ENCODE data around the gene EFHC1.

EFHC1 gene

DNA sequence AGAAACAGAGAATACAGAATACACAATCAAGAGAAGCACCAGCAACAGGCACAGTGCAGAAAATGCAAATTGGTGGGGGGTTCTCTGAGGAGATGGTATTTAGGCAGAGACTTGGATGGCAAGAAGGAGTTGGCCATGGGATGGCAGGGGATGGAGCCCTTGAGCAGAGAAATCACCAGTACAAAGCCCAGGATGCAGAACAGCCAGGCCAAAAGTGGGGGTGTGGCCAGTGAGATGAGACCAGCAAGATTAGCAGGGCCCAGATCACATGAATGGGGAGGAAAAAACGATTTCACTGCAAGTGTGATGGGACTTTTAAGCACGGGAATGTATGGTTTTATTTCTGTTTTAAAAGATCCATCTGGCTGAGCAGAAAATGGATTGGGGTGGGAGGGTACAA lies 93.3 kb downstream of the EFHC1 start:
- no peak overlapping the region for H3K4me3 ChIP-seq (ENCODE audit: low read depth, low read length)
- TF ChIP-seq, protein P1, sequence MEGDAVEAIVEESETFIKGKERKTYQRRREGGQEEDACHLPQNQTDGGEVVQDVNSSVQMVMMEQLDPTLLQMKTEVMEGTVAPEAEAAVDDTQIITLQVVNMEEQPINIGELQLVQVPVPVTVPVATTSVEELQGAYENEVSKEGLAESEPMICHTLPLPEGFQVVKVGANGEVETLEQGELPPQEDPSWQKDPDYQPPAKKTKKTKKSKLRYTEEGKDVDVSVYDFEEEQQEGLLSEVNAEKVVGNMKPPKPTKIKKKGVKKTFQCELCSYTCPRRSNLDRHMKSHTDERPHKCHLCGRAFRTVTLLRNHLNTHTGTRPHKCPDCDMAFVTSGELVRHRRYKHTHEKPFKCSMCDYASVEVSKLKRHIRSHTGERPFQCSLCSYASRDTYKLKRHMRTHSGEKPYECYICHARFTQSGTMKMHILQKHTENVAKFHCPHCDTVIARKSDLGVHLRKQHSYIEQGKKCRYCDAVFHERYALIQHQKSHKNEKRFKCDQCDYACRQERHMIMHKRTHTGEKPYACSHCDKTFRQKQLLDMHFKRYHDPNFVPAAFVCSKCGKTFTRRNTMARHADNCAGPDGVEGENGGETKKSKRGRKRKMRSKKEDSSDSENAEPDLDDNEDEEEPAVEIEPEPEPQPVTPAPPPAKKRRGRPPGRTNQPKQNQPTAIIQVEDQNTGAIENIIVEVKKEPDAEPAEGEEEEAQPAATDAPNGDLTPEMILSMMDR (IDR thresholded peaks at IDR 0.05; ENCODE audit: low read depth, low read length), result no peak
- H3K27me3 ChIP-seq, result no peaks in the 10 kb centered on the region
- peaks cover 18% of the 10 kb centered on the region for H3K4me1 ChIP-seq
- DNase-seq, result peak; percentile 35
- no peaks in the 10 kb centered on the region for H3K9me3 ChIP-seq
- peaks cover 7% of the 10 kb centered on the region for H3K36me3 ChIP-seq

- Histone ChIP-seq H3K4me1 (peaks cover 22% of the 10 kb centered on the region), H3K36me3 (peaks cover 3% of the 10 kb centered on the region), H3K9me3 (no peaks in the 10 kb centered on the region), H3K27me3 (no peaks in the 10 kb centered on the region), H3K4me3 (ENCODE audit: low read depth, low read length) (no peak overlapping the region)
- TF ChIP-seq, protein P1 (IDR thresholded peaks at IDR 0.05; ENCODE audit: low read depth, low read length), result no peak
- no peak for DNase-seq
Measured at GRCh38 chr6:52513896-52514295, 93.8 kb downstream of the EFHC1 start.

DNA sequence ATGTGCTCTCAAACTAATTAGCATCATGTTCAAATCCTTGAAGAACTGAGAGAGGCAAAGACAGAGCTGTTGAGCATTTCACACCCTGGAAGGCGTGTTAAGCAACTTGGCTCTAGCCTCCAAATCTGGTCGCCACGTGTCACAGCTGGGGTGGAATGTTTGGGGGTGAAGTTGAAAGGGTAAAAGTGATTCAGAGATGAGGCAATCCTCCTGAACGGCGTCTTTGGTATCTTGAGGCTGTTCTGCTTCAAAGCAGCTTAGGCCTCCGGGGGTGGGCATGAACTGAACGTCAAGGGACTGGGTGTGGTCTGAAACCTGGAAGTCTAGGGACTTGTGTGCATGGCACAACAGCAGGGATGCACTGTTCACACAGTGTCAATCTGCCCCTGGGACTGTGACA lies 94.4 kb downstream of the EFHC1 start:
- TF ChIP-seq, protein P1 (IDR thresholded peaks at IDR 0.05; ENCODE audit: low read depth, low read length), result no peak
- Histone ChIP-seq H3K27me3 (no peaks in the 10 kb centered on the region), H3K4me1 (peaks cover 24% of the 10 kb centered on the region), H3K36me3 (no peaks in the 10 kb centered on the region; the same call in none of the 2 replicates), H3K4me3 (ENCODE audit: low read depth, low read length) (no peak overlapping the region), H3K9me3 (no peaks in the 10 kb centered on the region)
- DNase-seq, result no peak

GRCh38 chr6:52515219-52515960 lies 95.2 kb downstream of the EFHC1 start:
- Histone ChIP-seq H3K4me1 (peaks cover 24% of the 10 kb centered on the region), H3K27me3 (no peaks in the 10 kb centered on the region), H3K4me3 (ENCODE audit: low read depth, low read length) (no peak overlapping the region), H3K36me3 (no peaks in the 10 kb centered on the region; the same call in none of the 2 replicates), H3K9me3 (no peaks in the 10 kb centered on the region)
- DNase-seq, result no peak
- TF ChIP-seq, protein P1 (IDR thresholded peaks at IDR 0.05; ENCODE audit: low read depth, low read length), result no peak

DNA sequence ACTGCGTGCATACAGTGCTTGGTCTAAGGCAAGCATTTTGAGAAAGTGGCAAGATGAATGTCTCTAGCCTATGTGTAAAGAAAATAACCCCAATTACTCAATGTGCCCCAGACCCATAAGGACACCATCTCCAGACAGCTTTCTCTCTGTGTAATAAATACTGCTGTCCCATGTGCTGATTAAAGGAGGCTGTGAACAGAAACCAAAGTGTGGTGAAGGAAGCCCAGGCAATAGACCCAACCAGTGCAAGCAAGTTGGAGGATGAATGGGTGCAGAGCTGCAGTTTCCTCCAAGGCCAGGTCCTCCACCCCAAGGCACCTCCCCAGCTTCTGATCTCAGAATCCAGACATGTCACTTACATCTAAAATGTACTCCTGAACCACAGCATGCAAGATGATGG lies 96.1 kb downstream of the EFHC1 start:
- TF ChIP-seq, protein P1 (IDR thresholded peaks at IDR 0.05; ENCODE audit: low read depth, low read length), result no peak
- H3K9me3 ChIP-seq, result no peaks in the 10 kb centered on the region
- no peak overlapping the region for H3K4me3 ChIP-seq (ENCODE audit: low read depth, low read length)
- no peaks in the 10 kb centered on the region for H3K27me3 ChIP-seq
- no peak for DNase-seq
- no peaks in the 10 kb centered on the region; the same call in none of the 2 replicates for H3K36me3 ChIP-seq
- peaks cover 24% of the 10 kb centered on the region for H3K4me1 ChIP-seq

DNA sequence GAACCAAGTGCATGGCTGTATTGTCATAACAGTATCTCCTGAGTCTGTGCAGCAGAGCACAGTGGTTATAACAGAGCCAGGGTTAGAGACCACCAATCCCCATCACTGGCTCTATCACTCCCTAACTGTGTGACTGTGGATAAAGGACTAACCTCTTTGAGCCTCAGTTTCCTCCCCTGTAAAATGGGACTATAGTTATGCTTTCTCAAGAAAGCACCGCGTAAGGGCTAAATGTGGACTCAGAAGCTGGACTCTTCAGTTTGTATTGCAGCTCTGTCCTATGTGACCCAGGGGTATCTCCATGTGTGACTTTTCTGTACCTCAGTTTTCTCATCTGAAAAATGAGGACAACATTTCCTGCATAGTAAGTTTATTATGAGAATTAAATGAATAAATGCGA lies 96.8 kb downstream of the EFHC1 start:
- Histone ChIP-seq H3K4me3 (ENCODE audit: low read depth, low read length) (no peak overlapping the region), H3K27me3 (no peaks in the 10 kb centered on the region), H3K4me1 (peaks cover 20% of the 10 kb centered on the region), H3K9me3 (no peaks in the 10 kb centered on the region), H3K36me3 (no peaks in the 10 kb centered on the region; the same call in 1 of the 2 replicates)
- TF ChIP-seq, protein P1 (IDR thresholded peaks at IDR 0.05; ENCODE audit: low read depth, low read length), result no peak
- no peak for DNase-seq

All from BE2C (cell line).